Endothelial cell of umbilical vein (primary cell): ENCODE data around the gene PON1.

Source experiments
- CTCF ChIP-seq, 2 donors: IDR thresholded peaks; 1 replicate in 1 of 2; 2 replicates in 1 of 2; pipeline ENCODE4 v1.5.1; 2011; ENCODE audit warnings: low read length in 2 of 2, mild to moderate bottlenecking in 2 of 2, moderate library complexity in 2 of 2, control low read depth in 1 of 2, inconsistent platforms in 1 of 2, low read depth in 1 of 2; ENCODE audit not compliant: insufficient read depth in 1 of 2; ENCODE audit errors: extremely low read depth in 1 of 2
- MYC ChIP-seq: IDR thresholded peaks from one replicate; pipeline ENCODE4 v1.6.1; 2011; ENCODE audit warnings: mild to moderate bottlenecking, low read depth, low read length
- POLR2A ChIP-seq: IDR thresholded peaks from 2 replicates; pipeline ENCODE4 v1.6.1; 2012; ENCODE audit warnings: low read depth, mild to moderate bottlenecking, control low read depth, low read length
- POLR2AphosphoS5 ChIP-seq: IDR thresholded peaks from 2 replicates; pipeline ENCODE4 v1.6.1; 2012; ENCODE audit warnings: low read depth, mild to moderate bottlenecking, control low read depth, low read length, moderate library complexity; ENCODE audit not compliant: insufficient read depth

- TF ChIP-seq CTCF (IDR thresholded peaks at IDR 0.05; ENCODE audit: extremely low read depth in 1 of 2, insufficient read depth in 1 of 2, low read depth in 1 of 2, low read length in 2 of 2) (no peak), POLR2AphosphoS5 (no peak), POLR2A (no peak), MYC (no peak)
Measured at GRCh38 chr7:95267754-95268153, 56.6 kb downstream of the PON1 start.
